Endodermal cell (in vitro differentiated cells): ENCODE results near the gene MEF2A. TPM values are rescaled to one million over a fixed set of nuclear protein-coding genes. Genes with fewer than 3 reads are reported as not detected.

Experiments used
- DNase-seq: peaks from one replicate; pipeline ENCODE4 v3.0.0-alpha.2; 2017
- H3K27ac ChIP-seq: 2 replicates; pipeline ENCODE4 v1.5.1; 2013; ENCODE audit warnings: mild to moderate bottlenecking, low read depth, low read length, moderate library complexity
- H3K27me3 ChIP-seq: 2 replicates; pipeline ENCODE4 v1.6.1; 2013; ENCODE audit warnings: mild to moderate bottlenecking, low read length, moderate library complexity; ENCODE audit not compliant: insufficient read depth, control insufficient read depth, poor library complexity, severe bottlenecking
- H3K36me3 ChIP-seq: 2 replicates; pipeline ENCODE4 v1.7.0; 2013; ENCODE audit warnings: mild to moderate bottlenecking, low read length, moderate library complexity; ENCODE audit not compliant: control insufficient read depth, insufficient read depth
- H3K4me1 ChIP-seq: one replicate; pipeline ENCODE4 v1.7.0; 2013; ENCODE audit warnings: low read length; ENCODE audit not compliant: control insufficient read depth, insufficient read depth
- H3K4me3 ChIP-seq: 2 replicates; pipeline ENCODE4 v1.5.1; 2013; ENCODE audit warnings: mild to moderate bottlenecking, low read length, moderate library complexity
- H3K9ac ChIP-seq: 2 replicates; pipeline ENCODE4 v1.6.1; 2013; ENCODE audit warnings: mild to moderate bottlenecking, low read length, moderate library complexity; ENCODE audit not compliant: poor library complexity, severe bottlenecking; ENCODE audit errors: extremely low read depth
- H3K9me3 ChIP-seq: 2 replicates; pipeline ENCODE4 v1.6.1; 2013; ENCODE audit warnings: mild to moderate bottlenecking, low read length, moderate library complexity; ENCODE audit not compliant: control insufficient read depth
- H3K27ac Mint-ChIP-seq: 2 replicates; pipeline ENCODE4 v1.8.0; 2020; ENCODE audit warnings: mixed read lengths
- H3K27me3 Mint-ChIP-seq: 2 replicates; pipeline ENCODE4 v1.8.0; 2021; ENCODE audit warnings: mild to moderate bottlenecking, mixed read lengths; ENCODE audit not compliant: insufficient read depth
- H3K36me3 Mint-ChIP-seq: 2 replicates; pipeline ENCODE4 v1.8.0; 2020; ENCODE audit warnings: low read depth, mixed read lengths
- H3K4me1 Mint-ChIP-seq: 2 replicates; pipeline ENCODE4 v1.8.0; 2020; ENCODE audit warnings: mixed read lengths
- H3K4me3 Mint-ChIP-seq: 2 replicates; pipeline ENCODE4 v1.8.0; 2020; ENCODE audit warnings: mild to moderate bottlenecking, moderate library complexity, mixed read lengths
- H3K9me3 Mint-ChIP-seq: 2 replicates; pipeline ENCODE4 v1.8.0; 2020; ENCODE audit warnings: mild to moderate bottlenecking, mixed read lengths
- WGBS, 2 experiments: methylation state at CpG; one replicate each; pipeline versions ENCODE4 v1.1.5 to v1.1.7; 2013; ENCODE audit warnings: missing lambda C conversion rate in 2 of 2, mixed read lengths in 1 of 2; ENCODE audit not compliant: insufficient coverage in 1 of 2, insufficient read length in 1 of 2; 5-methylcytosine and 5-hydroxymethylcytosine counted together
- total RNA-seq, 2 donors: library from RNA; stranded (reverse); fragmentation: NEBNext Ultra II Directional in 1 of 2; extraction: Animal tissue kit (Norgen Biotek cat#: 25700) in 1 of 2; gene quantifications; 2 replicates in 1 of 2; 3 replicates in 1 of 2; pipeline ENCODE4 v1.2.1, GENCODE V29; 2021
- TF ChIP-seq, protein P1 (sequence below): fragments of 200-600 bp; sonication (generic); conservative IDR thresholded peaks from 2 replicates; pipeline ENCODE4 v1.5.0; 2021; ENCODE audit warnings: antibody characterized with exemption, mild to moderate bottlenecking

The MEF2A gene
- total RNA-seq, 2 donors from 2014 or later, result 23.5 to 28.6 TPM

DNA sequence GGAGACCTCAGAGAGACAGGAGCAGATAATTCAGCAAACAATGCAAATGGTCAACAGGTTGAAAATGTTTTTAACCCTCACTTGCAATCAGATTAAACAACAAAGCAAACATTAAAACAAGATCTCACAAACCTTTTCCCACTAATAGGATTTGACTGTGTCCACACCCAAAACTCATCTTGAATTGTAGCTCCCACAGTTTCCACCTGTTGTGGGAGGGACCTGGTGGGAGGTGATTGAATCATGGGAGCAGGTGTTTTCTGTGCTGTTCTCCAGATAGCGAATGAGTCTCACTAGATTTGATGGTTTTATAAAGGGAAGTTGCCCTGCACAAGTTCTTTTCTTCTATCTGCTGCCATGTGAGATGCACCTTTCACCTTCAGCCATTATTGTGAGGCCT, 168.8 kb downstream of the MEF2A start:
- Mint-ChIP-seq H3K4me1 (peaks cover 23% of the 10 kb centered on the region), H3K27ac (no peak overlapping the region), H3K9me3 (no peaks in the 10 kb centered on the region), H3K36me3 (peaks cover 4% of the 10 kb centered on the region), H3K27me3 (peaks cover 52% of the 10 kb centered on the region), H3K4me3 (peak overlapping the region; percentile 70)
- Histone ChIP-seq H3K9ac (no peak overlapping the region), H3K9me3 (no peaks in the 10 kb centered on the region), H3K27me3 (peaks cover 44% of the 10 kb centered on the region), H3K4me1 (peaks cover 7% of the 10 kb centered on the region), H3K4me3 (no peak overlapping the region), H3K36me3 (no peaks in the 10 kb centered on the region), H3K27ac (no peak overlapping the region)
- TF ChIP-seq, protein P1, sequence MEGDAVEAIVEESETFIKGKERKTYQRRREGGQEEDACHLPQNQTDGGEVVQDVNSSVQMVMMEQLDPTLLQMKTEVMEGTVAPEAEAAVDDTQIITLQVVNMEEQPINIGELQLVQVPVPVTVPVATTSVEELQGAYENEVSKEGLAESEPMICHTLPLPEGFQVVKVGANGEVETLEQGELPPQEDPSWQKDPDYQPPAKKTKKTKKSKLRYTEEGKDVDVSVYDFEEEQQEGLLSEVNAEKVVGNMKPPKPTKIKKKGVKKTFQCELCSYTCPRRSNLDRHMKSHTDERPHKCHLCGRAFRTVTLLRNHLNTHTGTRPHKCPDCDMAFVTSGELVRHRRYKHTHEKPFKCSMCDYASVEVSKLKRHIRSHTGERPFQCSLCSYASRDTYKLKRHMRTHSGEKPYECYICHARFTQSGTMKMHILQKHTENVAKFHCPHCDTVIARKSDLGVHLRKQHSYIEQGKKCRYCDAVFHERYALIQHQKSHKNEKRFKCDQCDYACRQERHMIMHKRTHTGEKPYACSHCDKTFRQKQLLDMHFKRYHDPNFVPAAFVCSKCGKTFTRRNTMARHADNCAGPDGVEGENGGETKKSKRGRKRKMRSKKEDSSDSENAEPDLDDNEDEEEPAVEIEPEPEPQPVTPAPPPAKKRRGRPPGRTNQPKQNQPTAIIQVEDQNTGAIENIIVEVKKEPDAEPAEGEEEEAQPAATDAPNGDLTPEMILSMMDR, result no peak
- WGBS, 2 experiments, result 67 to 82% methylated on average over 1 of the region's 1 CpG
- no peak for DNase-seq

DNA sequence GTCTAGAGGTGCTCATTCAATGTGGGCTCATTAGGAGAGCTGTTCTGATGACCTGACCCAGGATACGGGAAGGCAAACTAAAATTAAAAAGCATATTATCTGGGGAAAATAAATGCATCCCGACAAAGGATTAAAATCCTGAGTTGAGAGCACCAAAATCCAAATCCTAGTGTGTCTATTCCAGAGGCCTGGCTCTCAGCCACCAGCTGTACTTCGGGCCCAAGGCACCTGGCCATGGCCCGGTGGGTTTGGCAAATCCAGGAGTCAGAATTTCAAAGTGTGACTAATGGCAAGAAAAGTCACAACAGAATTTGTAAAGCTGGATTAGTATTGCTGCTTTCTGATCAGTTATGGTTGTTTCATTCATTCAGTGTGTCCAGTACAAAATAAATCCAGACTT, 170.1 kb downstream of the MEF2A start:
- TF ChIP-seq, protein P1, result no peak
- DNase-seq, result no peak
- Histone ChIP-seq H3K27me3 (peaks cover 47% of the 10 kb centered on the region), H3K4me1 (peaks cover 7% of the 10 kb centered on the region), H3K9me3 (no peaks in the 10 kb centered on the region), H3K27ac (no peak overlapping the region), H3K36me3 (no peaks in the 10 kb centered on the region), H3K9ac (no peak overlapping the region), H3K4me3 (no peak overlapping the region)
- WGBS, 2 experiments, result 90 to 92% methylated on average over 3 to 4 of the region's 4 CpGs
- H3K9me3 Mint-ChIP-seq, result no peaks in the 10 kb centered on the region
- H3K27ac Mint-ChIP-seq, result no peak overlapping the region
- H3K27me3 Mint-ChIP-seq, result peaks cover 55% of the 10 kb centered on the region
- H3K36me3 Mint-ChIP-seq, result no peaks in the 10 kb centered on the region
- H3K4me1 Mint-ChIP-seq, result peaks cover 19% of the 10 kb centered on the region
- H3K4me3 Mint-ChIP-seq, result no peak overlapping the region

DNA sequence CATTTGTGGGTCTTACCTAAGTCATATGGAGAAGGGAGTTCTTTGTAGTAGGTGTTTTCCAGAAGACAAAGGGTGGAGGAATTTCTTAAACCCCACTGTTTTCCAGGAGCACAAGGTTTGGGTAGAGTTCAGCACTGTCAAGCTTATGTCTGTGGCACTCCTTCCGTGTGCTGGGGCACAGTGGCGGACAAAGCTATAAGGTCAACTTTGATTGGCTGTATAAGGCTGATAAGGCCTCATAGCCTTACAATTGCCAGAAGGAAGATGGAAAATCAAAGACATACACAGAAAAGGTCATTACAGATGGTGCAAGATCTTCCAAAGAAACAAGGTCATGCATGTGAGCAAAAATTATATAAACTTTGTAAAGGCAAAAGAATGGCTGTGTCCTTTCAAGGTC, 170.9 kb downstream of the MEF2A start:
- peaks cover 58% of the 10 kb centered on the region for H3K27me3 Mint-ChIP-seq

More for the DNA sequence above, 170.9 kb downstream of the MEF2A start:
- Histone ChIP-seq H3K27ac (no peak overlapping the region), H3K9me3 (no peaks in the 10 kb centered on the region), H3K4me1 (peaks cover 7% of the 10 kb centered on the region), H3K4me3 (no peak overlapping the region), H3K36me3 (no peaks in the 10 kb centered on the region), H3K9ac (no peak overlapping the region), H3K27me3 (peaks cover 38% of the 10 kb centered on the region)
- no peak for DNase-seq
- no peak overlapping the region for H3K27ac Mint-ChIP-seq
- TF ChIP-seq, protein P1, result no peak
- WGBS, 2 experiments, result 96 to 100% methylated on average over 2 of the region's 2 CpGs
- H3K4me1 Mint-ChIP-seq, result peaks cover 12% of the 10 kb centered on the region
- no peaks in the 10 kb centered on the region for H3K36me3 Mint-ChIP-seq
- H3K9me3 Mint-ChIP-seq, result no peaks in the 10 kb centered on the region
- H3K4me3 Mint-ChIP-seq, result no peak overlapping the region
